Astrocyte (in vitro differentiated cells and primary cell): Measurements from ENCODE around the gene CREB3L1. TPM values are rescaled to one million over a fixed set of nuclear protein-coding genes. Genes with fewer than 3 reads are reported as not detected.
A peak's percentile ranks its signal among the peaks of the same experiment; 100 is the strongest.

Source experiments
- DNase-seq: peaks from one replicate; pipeline ENCODE4 v3.0.0-alpha.2; 2010; ENCODE audit warnings: low read depth
- FAIRE-seq: peaks from 2 replicates; lab custom pipeline; 2011; peaks lifted over from hg19 to GRCh38; lab: Jason Lieb, UNC
- H2AFZ ChIP-seq: 2 replicates; pipeline ENCODE4 v1.6.0; 2012; ENCODE audit warnings: low read depth, low read length, inconsistent platforms
- H3K27ac ChIP-seq: 2 replicates; pipeline ENCODE4 v1.5.1; 2011; ENCODE audit warnings: low read depth, low read length, inconsistent platforms
- H3K27me3 ChIP-seq: 2 replicates; pipeline ENCODE4 v1.6.0; 2011; ENCODE audit warnings: low read length, inconsistent platforms; ENCODE audit not compliant: insufficient read depth
- H3K36me3 ChIP-seq: 2 replicates; pipeline ENCODE4 v1.5.1; 2011; ENCODE audit warnings: low read length, inconsistent platforms; ENCODE audit not compliant: insufficient read depth
- H3K4me1 ChIP-seq: 2 replicates; pipeline ENCODE4 v1.5.1; 2011; ENCODE audit warnings: low read length, inconsistent platforms; ENCODE audit not compliant: insufficient read depth
- H3K4me2 ChIP-seq: 2 replicates; pipeline ENCODE4 v1.6.0; 2012; ENCODE audit warnings: low read length, inconsistent platforms
- H3K4me3 ChIP-seq: 2 replicates; pipeline ENCODE4 v1.5.1; 2011; ENCODE audit warnings: low read depth, mild to moderate bottlenecking, low read length, inconsistent platforms; ENCODE audit not compliant: insufficient read depth
- H3K79me2 ChIP-seq: 2 replicates; pipeline ENCODE4 v1.6.0; 2012; ENCODE audit warnings: mild to moderate bottlenecking, low read length, inconsistent platforms; ENCODE audit not compliant: insufficient read depth
- H3K9ac ChIP-seq: 2 replicates; pipeline ENCODE4 v1.6.0; 2012; ENCODE audit warnings: mild to moderate bottlenecking, low read length, inconsistent platforms
- H3K9me3 ChIP-seq: 2 replicates; pipeline ENCODE4 v1.5.1; 2012; ENCODE audit warnings: low read depth, mild to moderate bottlenecking, low read length, inconsistent platforms; ENCODE audit not compliant: insufficient read depth
- H4K20me1 ChIP-seq: 2 replicates; pipeline ENCODE4 v1.6.0; 2012; ENCODE audit warnings: low read length, inconsistent platforms; ENCODE audit not compliant: insufficient read depth
- H3K27ac Mint-ChIP-seq: one replicate; pipeline ENCODE4 v1.8.0; 2021; ENCODE audit warnings: mild to moderate bottlenecking, mixed read lengths; ENCODE audit not compliant: unreplicated experiment
- H3K27me3 Mint-ChIP-seq: one replicate; pipeline ENCODE4 v1.8.0; 2021; ENCODE audit warnings: low read depth, mixed read lengths; ENCODE audit not compliant: unreplicated experiment
- H3K36me3 Mint-ChIP-seq: one replicate; pipeline ENCODE4 v1.8.0; 2021; ENCODE audit warnings: low read depth, mixed read lengths; ENCODE audit not compliant: unreplicated experiment
- H3K4me1 Mint-ChIP-seq: one replicate; pipeline ENCODE4 v1.8.0; 2021; ENCODE audit warnings: low read depth, mixed read lengths; ENCODE audit not compliant: unreplicated experiment
- H3K4me3 Mint-ChIP-seq: one replicate; pipeline ENCODE4 v1.8.0; 2021; ENCODE audit warnings: mild to moderate bottlenecking, moderate library complexity, mixed read lengths; ENCODE audit not compliant: unreplicated experiment
- H3K9me3 Mint-ChIP-seq: one replicate; pipeline ENCODE4 v1.8.0; 2021; ENCODE audit warnings: mild to moderate bottlenecking, mixed read lengths; ENCODE audit not compliant: unreplicated experiment
- CTCF ChIP-seq: IDR thresholded peaks from 2 replicates; pipeline ENCODE4 v1.5.1; 2011; ENCODE audit warnings: low read depth, mild to moderate bottlenecking, inconsistent platforms, low read length, moderate library complexity; ENCODE audit not compliant: insufficient read depth
- EZH2 ChIP-seq: IDR thresholded peaks from 2 replicates; pipeline ENCODE4 v1.6.1; 2012; ENCODE audit warnings: mild to moderate bottlenecking, low read length, inconsistent platforms; ENCODE audit not compliant: insufficient read depth
- total RNA-seq: library from RNA; stranded (reverse); gene quantifications from 2 replicates; pipeline ENCODE4 v1.2.1, GENCODE V29; 2021

The CREB3L1 gene
- total RNA-seq, 1 donor from 2014 or later: 324 TPM

GRCh38 chr11:46361283-46362155, 84.1 kb downstream of the CREB3L1 start:
- peaks cover 59% of the 10 kb centered on the region for H4K20me1 ChIP-seq
- H3K9ac ChIP-seq: peak overlapping the region; percentile 59
- H3K4me1 ChIP-seq: peaks cover 34% of the 10 kb centered on the region
- no peaks in the 10 kb centered on the region for H3K36me3 ChIP-seq
- Mint-ChIP-seq H3K36me3 (peaks cover 4% of the 10 kb centered on the region), H3K4me3 (no peak overlapping the region), H3K27me3 (no peaks in the 10 kb centered on the region), H3K4me1 (peaks cover 22% of the 10 kb centered on the region), H3K9me3 (no peaks in the 10 kb centered on the region), H3K27ac (no peak overlapping the region)
- TF ChIP-seq CTCF (no peak), EZH2 (no peak)
- DNase-seq (no peak), FAIRE-seq (no peak)
- no peak overlapping the region for H2AFZ ChIP-seq
- no peaks in the 10 kb centered on the region for H3K9me3 ChIP-seq
- H3K27ac ChIP-seq: peak overlapping the region; percentile 8
- H3K27me3 ChIP-seq: no peaks in the 10 kb centered on the region
- H3K79me2 ChIP-seq: peaks cover 54% of the 10 kb centered on the region
- H3K4me3 ChIP-seq: no peak overlapping the region
- peak overlapping the region; percentile 70 for H3K4me2 ChIP-seq

- peak overlapping the region; percentile 87 for H3K27ac Mint-ChIP-seq
- H3K4me1 ChIP-seq: peaks cover 37% of the 10 kb centered on the region
- H3K36me3 Mint-ChIP-seq: no peaks in the 10 kb centered on the region
- H3K9me3 ChIP-seq: no peaks in the 10 kb centered on the region
- peaks cover 16% of the 10 kb centered on the region for H3K4me1 Mint-ChIP-seq
- H3K27me3 Mint-ChIP-seq: no peaks in the 10 kb centered on the region
- DNase-seq: no peak
- H4K20me1 ChIP-seq: peaks cover 51% of the 10 kb centered on the region
- FAIRE-seq: no peak
- TF ChIP-seq EZH2 (no peak), CTCF (no peak)
- H3K27ac ChIP-seq: peak overlapping the region; percentile 71
- H3K79me2 ChIP-seq: peaks cover 46% of the 10 kb centered on the region
- no peak overlapping the region for H3K4me3 Mint-ChIP-seq
- peak overlapping the region; percentile 39 for H2AFZ ChIP-seq
- no peak overlapping the region for H3K4me3 ChIP-seq
- no peaks in the 10 kb centered on the region for H3K27me3 ChIP-seq
- no peaks in the 10 kb centered on the region for H3K9me3 Mint-ChIP-seq
- no peaks in the 10 kb centered on the region for H3K36me3 ChIP-seq
- peak overlapping the region; percentile 59 for H3K9ac ChIP-seq
- H3K4me2 ChIP-seq: peak overlapping the region; percentile 73
These were observed 84.9 kb downstream of the CREB3L1 start for GRCh38 chr11:46362156-46363030.
